GM18861 (cell line): ENCODE results near the gene MLLT6.

ENCODE experiments used
- ATAC-seq: cut with Tn5 transposase; IDR thresholded peaks from one replicate; pipeline ENCODE4 v1.9.1; 2021; ENCODE audit not compliant: unreplicated experiment

The MLLT6 gene

DNA sequence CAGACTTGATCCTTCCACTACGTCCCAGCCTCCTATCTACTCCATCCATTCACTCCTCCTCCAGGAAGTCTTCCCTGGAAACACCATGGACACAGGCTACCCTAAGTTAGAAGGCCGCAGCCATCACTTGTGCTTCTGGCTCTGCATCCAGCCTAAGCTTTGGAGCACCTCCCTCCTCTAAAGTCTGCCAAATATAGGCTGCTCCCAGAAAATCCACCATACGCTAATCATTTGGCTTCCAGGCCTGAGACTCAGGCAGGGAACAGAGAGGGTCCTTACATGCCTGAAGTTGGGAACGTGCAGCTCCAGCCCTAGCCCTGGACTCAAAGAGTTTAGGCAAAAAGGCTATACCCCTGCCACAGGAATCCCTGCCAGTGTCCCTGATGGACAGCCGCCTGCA lies 36.4 kb downstream of the MLLT6 start:
- no peak for ATAC-seq

DNA sequence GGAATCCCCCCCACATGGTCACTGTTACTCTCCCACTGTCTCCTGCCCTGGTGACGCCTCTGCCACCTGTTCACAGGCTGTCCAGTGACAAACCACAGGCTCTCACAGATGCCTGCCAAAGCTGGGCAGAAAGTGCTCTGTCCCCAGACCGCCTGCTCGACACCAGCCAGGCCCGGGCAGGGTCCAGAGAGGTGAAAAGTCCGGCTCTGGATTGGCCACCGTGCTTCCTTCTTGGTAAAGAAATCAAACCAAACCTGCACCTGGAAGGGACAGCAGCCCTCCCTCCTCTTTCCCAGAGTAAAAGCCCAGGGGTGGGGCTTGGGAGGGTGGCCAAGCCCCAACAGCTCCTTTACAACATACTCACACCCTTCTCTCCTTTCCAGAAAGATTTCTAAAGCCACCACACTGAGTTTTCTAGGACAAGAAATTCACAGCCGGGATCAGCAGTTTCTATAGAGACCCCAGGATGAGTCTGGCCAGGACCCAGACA lies 36.9 kb downstream of the MLLT6 start:
- ATAC-seq = no peak

DNA sequence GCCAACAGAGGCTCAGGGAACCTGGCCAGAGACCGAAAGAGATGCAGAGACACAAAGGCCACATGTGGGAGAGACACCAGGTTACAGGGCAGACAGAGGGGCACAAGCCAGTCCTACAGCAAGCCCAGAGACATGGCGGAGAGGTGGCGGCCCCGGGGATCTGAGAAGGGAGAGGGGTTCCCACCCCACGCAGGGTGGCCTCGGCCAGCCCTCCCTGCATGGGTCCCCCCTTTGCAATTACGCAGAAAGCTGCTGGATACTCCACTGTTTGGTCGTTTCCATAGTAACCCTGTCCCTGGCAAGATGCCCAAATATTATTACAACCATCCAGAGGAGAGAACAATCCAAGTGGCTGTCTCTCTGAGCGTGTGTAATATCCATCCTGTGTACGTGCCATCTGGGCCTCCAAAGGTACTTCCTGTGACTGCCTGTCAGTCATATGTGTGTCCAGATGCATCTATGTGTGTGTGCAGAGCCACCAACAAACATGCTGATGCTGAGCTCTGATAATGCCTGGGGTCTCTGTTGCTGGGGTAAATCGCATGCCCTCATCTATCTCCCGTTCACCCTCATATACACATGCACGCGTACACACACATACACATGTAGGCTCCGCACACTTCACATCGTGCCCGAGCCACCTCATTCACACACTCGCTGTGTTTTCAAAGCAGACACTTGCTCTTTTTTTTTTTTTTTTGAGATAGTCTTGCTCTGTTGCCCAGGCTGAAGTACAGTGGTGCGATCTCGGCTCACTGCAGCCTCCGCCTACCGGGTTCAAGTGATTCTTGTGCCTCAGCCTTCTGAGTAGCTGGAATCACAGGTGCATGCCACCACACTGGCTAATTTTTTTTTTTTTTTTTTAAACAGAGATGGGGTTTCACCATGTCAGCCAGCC lies 37.6 kb downstream of the MLLT6 start:
- ATAC-seq = no peak

DNA sequence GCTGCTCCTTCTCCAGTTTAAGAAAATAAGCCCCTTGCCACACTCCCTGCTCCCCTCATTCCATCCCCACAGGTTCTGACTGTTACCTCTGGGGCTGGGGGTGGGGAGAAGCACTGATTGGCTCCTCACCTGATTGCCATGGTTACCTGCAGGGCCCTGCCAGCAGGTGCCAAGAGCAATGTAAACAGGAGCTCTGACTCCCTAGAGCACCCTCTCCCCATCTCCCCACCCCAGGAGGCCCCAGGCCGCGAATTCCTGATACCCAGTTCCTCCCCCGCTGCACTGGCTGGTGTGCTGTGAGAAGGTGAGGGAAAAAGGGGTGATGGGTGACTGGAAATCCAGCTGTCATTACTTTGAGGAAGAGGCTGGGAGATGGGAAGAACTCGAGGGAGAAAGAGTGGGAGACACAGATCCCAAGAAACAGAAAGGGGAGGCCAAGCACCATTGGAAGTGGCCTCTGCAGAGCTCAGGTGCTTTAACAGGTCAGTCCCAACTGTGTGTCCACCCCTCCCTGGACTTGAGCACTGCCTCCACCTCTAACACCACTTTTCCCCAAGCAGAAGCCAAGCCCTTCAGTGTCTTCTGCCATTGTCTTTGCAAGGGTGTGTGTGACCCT lies 38.6 kb downstream of the MLLT6 start:
- ATAC-seq = no peak

DNA sequence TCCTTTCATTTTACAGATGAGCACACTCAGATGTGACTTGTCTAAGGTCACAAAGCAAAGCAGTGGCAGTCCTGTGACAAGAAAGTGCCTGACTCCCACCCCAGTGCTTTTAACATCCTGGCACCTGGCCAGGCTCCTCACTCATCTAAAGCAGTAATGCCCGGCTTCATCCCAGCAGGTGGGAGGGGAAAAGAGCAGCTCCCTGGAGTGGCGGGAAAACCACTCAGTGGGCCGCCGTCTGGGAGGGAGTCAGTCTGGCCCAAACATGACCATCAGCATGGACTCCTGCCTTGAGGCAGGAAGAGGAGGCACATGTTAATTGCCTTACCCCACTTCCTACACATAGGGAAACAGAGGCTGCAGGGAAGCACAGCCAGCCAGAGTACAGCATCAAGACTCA lies 40.5 kb downstream of the MLLT6 start:
- ATAC-seq = no peak

DNA sequence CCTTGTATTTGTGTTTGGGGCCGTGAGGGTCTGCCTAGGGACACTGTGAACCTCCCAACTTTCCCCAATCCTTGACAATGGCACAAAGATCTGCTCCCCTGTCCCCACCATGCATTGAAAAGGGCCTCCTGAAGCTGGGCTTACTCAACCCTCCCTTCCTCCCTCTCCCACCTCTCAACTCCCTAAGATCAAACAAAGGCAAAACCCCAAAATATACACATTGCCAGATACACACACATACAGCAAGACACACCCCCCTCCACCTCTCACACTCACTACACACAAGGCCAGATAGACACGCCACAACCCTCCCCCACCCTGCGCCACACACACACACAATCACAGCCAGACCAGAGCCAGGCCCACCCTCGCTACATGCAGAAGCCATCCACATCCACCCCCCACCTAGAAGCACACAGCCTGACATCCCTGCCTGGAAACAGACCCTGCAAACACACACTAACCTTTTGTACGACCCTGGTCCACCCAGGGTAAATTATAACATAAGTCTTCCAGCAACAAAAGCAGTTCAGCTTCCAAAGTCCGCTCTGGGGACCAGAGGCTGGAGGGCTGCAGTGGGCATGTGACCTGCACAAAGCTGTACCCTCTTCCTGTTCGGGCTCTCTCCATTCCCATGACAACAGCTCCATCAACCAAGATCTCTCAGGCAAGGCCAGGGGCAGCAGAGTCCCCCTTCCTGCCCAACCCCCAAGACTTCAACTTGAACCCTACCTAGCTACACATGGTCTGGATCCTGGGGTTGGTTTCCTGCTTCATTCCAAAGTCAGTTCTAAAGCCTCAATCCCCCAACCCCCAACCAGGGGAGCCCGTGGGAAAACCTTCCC lies 41.2 kb downstream of the MLLT6 start:
- no peak for ATAC-seq

DNA sequence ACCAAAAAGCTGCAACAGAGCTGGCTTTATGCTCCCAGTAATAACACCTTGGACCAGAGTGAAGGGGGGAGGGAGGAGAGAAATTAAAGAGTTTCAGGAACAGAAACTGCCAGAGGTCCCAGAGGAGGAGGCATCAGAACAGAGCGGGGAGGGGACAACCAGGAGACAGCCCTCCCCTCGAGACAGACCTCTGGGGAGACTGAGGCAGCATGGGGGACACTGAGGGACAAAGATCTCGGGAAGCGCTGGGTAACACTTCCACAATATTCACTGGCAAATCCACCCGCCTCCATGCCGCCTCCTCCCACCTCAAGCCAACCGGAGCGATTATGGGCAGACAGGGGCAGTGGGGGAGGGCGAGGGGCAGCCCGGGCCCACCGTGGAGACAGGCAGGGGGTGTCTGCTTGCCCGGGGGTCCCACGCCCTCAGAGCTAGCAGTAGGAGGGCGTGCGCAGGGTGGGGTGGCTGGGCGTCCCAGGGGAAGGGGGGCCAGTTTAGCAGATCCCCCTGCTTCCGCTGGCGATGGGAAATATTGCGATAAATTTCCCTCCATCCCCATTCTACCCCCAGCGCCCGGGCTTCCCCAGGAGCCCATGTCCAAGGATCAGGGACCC lies 41.9 kb downstream of the MLLT6 start:
- no peak for ATAC-seq

DNA sequence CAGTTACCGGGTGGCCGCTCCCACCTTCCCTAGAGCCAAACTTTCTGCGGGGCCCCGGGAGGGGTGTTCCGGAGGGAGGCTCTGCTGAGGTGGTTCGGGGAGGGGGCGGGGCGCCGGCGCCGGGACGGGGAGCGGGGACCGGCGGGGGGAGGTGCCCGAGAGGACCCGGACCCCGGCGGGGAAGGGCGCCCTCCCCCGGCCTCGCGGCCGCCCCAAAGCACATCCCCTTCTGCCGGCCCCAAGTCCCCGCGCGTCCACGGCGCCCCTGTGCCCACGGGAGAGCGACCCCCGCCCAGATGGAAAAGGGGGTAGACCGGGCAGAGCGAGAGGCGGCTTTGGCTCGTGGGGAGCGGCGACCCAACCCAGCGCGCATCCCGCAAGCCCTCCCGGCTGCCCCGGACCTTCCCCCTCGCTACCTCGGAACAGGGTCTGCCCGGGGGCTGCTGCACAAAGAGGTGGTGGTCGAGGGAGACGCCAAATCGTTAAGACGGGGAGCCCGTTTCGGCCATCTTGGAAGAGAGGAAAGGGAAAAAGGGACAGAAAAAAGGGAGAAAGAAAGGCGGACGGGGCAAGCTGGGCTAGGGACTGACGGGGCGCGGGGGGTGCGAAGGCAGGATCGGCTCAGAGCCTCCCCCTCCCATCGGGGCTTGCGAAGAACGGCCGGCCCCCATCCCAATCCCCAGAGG lies 42.5 kb downstream of the MLLT6 start:
- no peak for ATAC-seq

DNA sequence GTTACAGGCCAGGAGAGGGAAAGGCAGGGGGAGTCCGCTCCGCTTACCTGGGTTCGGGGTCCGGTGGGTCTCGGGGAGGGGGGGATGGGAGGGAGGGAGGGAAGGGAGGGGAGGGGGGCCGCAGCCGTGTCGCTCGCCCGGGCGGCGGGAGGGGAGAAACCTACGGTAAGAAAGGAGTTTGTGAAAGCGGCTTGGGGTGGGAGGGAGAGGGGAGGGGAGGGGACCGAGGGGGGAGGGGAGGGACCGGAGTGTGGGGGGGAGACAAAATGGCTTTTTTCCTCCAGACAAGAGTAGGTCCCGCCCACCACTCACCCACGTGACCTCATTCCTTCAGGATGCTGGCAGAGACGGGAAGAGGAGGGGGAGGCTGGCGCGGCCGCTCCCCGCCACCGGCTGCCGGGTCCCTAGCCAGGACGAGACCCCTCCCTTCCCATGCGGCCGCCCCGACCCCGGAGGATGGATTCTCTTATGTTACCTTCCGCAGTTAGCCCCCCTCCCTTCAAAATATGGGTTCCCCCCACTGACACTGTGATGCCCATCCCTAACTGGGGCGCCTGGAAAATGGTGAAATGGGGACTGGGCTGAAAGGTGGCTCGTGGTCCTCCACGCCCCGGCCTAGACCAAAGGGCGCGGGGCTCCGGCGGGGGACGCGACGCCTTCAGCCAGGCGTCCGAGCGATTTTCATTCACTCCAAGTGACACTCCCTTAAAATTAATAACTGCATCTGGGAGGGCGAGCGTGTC lies 43.2 kb downstream of the MLLT6 start, which contains the start of gene PCGF2:
PCGF2 (minus strand) TSS at position 188 of the 743 bp plus-strand sequence. CDS start 7,934 bp downstream, outside the sequence.
- ATAC-seq = no peak

DNA sequence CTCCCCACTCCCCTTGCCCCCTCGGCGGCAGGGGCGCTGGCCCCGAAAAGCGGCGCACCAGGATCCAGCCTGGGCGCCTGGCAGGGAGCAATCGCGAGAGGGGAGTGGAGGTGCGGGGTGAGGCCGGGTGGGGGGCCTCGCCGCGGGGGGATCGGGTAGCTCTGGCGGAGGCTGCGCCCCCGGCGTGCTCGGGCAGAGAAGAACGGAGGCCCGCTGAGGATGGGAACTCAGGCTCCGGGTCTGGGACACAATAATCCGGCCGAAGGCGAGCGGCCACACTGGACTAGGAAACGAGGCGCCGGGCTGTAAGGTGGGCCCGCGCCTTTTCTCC lies 43.8 kb downstream of the MLLT6 start:
- ATAC-seq = no peak

DNA sequence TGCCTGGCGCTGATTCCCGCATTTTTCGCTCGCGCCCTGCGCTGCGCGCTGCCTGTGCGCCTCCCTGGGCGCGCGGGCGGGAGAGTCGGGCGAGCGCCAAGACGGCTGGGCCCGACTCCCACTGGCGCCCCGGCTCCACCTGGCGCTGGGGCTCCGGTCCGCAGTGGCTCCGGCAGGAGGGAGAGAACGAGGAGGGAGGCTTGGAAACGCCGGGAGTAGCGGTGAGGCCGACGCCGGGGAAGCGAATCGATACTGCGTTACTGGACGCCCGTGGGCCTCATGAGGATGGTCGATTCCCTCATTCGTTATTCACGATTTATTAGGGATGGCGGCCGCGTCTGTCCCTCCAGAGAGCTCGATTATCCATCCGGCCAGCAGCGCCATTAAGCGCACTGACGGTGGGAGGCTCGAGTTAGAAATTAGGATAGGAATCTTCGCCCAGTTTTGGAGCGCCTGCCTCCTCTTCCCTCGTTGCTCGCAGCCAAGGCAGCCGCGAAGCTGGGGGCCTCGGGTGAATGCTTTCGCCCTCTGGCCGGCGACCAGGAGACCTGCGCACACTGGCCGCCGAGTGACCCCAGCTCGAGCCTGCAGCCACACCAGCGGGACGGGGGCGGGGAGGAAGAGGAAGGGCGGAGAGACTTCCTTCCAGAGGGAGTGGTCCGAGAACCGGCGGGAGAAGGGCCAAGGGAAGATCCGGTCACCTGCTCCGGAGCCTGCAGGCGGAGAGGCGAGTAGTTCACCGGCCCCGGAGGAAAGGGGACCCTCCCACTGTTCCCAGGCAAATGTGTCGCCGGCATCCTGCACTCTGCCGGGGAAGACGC lies 44.4 kb downstream of the MLLT6 start:
- ATAC-seq = no peak

DNA sequence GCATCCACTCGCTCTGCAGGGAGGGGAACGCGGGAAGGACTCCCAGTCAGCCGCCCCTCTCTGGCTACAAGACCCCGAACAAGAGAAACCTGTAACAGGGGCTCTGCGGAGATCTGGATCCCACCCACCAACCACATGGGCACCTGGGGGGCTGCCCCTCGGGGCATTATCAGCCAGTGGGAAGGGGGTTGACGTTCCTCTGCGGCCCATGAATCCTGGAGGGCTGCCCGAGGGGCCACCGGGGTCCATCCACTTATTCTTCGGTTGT lies 44.9 kb downstream of the MLLT6 start:
- ATAC-seq = no peak

DNA sequence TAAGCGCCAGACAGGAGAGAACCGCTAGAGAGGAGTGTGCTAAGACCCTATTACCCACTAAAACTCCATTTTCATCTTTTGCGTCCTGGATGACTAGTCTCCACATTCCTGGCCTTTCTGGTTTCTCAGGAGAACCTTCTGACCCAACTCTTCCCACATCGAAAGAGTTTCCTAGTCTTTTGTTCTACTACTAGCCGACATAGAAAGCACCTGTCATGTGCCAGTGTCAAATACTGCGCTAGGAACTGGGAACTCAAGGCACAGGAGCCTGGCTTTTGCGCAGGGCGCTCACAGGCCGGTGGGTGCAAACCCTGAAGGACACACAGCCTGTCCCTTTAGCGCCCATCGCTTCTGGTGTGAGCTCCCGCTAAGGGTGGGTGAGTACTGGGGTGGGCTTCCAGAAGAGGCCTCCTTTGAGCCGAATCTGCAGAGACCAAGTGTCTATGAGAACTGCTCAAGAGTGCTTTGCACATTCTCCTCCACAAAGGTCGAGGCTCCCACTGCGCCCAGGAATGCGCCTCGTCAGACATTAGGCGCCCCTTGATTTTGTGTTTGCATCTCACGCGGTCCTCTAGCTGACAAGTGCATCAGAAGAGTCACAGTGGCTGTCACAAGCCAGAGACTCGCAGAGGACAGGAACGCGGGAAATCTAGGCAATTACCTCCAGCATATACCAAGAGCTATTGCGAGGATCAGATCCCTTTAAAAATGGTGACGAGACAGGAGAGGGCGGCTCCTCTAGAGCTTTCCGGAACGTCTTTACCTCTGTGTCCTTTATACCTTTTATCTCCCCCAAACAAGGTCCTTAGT lies 45.4 kb downstream of the MLLT6 start:
- ATAC-seq = no peak

DNA sequence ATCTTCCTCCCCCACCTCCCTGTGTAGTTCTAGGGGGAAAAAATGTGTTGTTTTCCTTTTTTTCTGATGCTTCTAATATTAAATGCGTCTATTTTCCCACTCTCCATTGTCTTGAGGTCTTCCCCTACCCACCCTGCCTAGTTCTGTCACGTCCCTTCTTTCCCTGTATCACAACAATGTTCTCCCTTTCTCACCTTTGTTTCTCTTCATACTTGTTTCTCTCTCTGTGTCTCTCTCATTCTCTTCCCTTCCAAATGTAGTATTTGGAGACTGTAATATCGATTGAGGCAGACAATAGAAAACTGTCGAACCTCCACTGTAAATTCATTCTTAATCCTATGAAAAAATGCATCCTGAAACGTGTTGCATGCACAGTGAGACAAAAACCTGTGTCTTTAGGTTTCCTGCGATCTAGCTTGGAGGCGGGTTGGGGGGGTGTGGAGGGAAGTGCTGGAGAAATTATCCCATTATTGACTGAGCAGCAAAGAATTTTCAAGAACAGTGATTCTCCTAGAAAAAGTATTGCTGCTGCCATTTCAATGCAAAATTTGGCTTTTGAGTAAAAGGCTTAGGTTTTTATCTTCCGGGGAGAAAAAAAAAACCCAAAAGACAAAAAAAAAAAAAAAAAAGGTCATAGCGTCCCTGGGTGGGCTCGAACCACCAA lies 46.2 kb downstream of the MLLT6 start:
- no peak for ATAC-seq

DNA sequence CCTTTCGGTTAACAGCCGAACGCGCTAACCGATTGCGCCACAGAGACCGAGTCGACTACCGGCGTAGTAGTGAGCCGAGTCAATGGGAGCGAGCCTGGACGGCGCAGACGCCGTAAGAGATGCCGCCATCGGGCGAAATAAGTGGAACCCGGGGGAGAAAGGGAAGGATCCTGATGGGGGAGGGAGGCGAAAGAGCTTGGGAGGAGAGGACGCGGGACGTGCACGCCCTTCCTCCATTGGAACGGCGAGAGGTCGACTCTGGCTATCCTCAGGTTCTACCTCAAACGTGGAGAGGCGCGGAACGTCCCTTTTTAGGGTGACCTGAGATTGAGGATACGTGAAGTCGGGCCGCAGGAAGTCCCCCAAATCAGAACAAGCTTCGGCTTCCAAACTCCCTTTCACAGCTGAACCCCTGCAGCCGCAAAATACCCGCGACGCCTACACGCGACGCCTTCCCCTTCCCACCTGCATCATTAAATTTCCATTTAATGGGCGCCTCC lies 46.8 kb downstream of the MLLT6 start:
- ATAC-seq = peak; percentile 24

DNA sequence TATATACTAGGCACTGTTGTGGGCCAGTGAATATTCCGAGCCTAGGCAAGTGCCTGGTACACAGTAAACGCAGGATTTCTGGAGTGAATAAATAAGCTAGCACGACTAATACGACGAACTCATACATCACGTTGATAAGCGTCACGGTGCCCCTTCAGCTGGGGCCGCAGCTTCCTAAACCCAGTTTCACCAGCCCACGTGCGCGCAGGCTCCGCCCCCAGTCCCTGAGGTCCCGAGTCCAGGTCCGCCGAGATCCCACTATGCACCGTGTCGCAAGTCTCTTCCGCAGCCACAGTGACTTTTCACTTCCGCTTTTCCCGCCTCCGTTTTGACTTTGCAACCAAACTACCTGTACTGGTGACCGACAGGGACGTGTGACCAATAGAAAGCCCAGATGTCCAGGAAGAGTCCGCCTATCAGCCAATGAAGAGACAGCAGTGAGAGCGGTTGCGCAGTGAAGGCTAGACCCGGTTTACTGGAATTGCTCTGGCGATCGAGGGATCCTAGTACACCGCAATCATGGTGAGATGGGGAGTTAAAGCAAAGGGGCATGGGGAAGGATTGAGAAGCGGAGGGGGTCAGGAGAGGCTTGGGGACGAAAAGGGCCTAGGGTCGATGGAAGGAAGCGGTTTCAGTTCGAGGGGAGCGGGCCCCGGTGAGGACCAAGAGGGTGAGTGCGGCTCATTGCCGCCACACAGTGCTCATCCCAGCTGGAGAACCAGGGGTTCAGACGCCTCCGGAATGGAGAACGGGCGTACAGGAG lies 47.4 kb downstream of the MLLT6 start, which contains the start of gene PSMB3:
PSMB3 (plus strand) TSS at position 434 of the 763 bp plus-strand sequence; CDS start at position 520, 86 bp downstream.
- peak; percentile 78 for ATAC-seq

DNA sequence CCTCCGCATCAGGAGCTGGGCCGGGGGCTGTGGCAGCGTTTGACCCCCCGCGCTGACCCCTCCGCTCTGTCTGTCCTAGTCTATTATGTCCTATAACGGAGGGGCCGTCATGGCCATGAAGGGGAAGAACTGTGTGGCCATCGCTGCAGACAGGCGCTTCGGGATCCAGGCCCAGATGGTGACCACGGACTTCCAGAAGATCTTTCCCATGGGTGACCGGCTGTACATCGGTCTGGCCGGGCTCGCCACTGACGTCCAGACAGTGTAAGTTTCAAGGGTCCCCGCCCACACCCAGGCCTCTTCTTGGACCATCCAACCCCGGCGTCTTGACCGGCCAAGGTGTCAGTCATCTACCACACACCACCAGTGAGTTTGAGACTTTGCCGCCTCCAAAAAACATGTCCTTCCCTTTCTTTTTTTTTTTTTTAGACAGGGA lies 48.0 kb downstream of the MLLT6 start:
- ATAC-seq = no peak
